Mesodermal cell (in vitro differentiated cells): ENCODE results near the gene NFE2L3.
"Not testable (repeated sequence)": the region's sequence is repeated elsewhere in the genome, so short reads cannot be mapped to it uniquely, and the experiment has no call there.

ENCODE experiments used
- H3K27ac ChIP-seq: 2 replicates; pipeline ENCODE4 v1.7.0; 2013; ENCODE audit warnings: mild to moderate bottlenecking, low read depth, low read length, moderate library complexity; ENCODE audit not compliant: severe bottlenecking
- H3K36me3 ChIP-seq: 2 replicates; pipeline ENCODE4 v1.7.1; 2013; ENCODE audit warnings: mild to moderate bottlenecking, low read length, moderate library complexity; ENCODE audit not compliant: control insufficient read depth, insufficient read depth
- H3K4me1 ChIP-seq: one replicate; pipeline ENCODE4 v1.7.1; 2013; ENCODE audit warnings: mild to moderate bottlenecking, low read length; ENCODE audit not compliant: insufficient read depth, control insufficient read depth, poor library complexity, severe bottlenecking
- H3K4me3 ChIP-seq: 2 replicates; pipeline ENCODE4 v1.7.0; 2013; ENCODE audit warnings: low read length, control low read depth, mild to moderate bottlenecking; ENCODE audit not compliant: insufficient read depth, poor library complexity, severe bottlenecking; ENCODE audit errors: extremely low read depth
- H3K9me3 ChIP-seq: 2 replicates; pipeline ENCODE4 v1.7.1; 2013; ENCODE audit warnings: mild to moderate bottlenecking, low read length, moderate library complexity; ENCODE audit not compliant: control insufficient read depth
- WGBS, 2 experiments: methylation state at CpG; one replicate each; pipeline ENCODE4 v1.1.5; 2013; ENCODE audit warnings: missing lambda C conversion rate in 2 of 2; ENCODE audit not compliant: insufficient coverage in 2 of 2; 5-methylcytosine and 5-hydroxymethylcytosine counted together

The NFE2L3 gene

GRCh38 chr7:26181474-26182227, 29.7 kb downstream of the NFE2L3 start:
- WGBS, 2 experiments = 100% methylated on average over 1 of the region's 3 CpGs; no CpG with 5 or more reads in 1 of the 2 experiments
- Histone ChIP-seq H3K4me3 (no peak overlapping the region), H3K27ac (no peak overlapping the region)

DNA sequence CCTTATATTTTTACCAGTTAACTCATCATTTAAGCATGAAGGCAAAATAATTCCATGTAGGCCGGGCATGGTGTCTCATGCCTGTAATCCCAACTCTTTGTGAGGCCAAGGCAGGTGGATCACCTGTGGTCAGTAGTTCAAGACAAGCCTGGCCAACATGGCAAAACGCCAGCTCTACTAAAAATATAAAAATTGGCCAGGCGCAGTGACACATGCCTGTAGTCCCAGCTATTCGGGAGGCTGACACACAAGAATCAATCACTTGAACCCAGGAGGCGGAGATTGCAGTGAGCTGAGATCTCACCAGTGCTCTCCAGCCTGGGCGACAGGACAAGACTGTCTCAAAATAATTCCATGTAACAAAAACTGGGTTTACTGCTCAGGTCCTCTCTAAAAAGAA, 30.3 kb downstream of the NFE2L3 start:
- WGBS, 2 experiments = 98% methylated on average over 5 to 6 of the region's 6 CpGs
- peaks cover 7% of the 10 kb centered on the region for H3K36me3 ChIP-seq
- H3K9me3 ChIP-seq = peaks cover 3% of the 10 kb centered on the region

More at GRCh38 chr7:26181474-26182227, 29.7 kb downstream of the NFE2L3 start:
- Histone ChIP-seq H3K36me3 (peaks cover 3% of the 10 kb centered on the region), H3K4me1 (no peaks in the 10 kb centered on the region), H3K9me3 (peaks cover 3% of the 10 kb centered on the region)

DNA sequence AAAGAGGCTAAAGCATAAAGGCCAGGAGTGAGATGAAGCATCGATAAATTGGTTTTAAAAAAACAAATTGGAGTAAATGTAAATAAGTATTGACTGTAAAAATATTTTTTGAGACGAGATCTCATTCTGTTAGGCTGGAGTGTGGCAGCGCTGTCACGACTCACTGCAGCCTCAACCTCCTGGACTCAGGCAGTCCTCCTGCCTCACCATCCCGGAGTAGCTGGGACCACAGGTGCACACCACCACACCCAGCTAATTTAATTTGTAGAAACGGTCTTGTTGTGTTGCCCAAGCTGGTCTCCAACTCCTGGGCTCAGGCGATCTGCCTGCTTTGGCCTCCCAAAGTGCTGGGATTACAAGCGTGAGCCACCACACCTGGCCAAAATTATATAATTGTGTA, 30.7 kb downstream of the NFE2L3 start:
- Histone ChIP-seq H3K36me3 (peaks cover 11% of the 10 kb centered on the region), H3K27ac (no peak overlapping the region), H3K4me1 (no peaks in the 10 kb centered on the region), H3K4me3 (no peak overlapping the region), H3K9me3 (no peaks in the 10 kb centered on the region)
- 82 to 86% methylated on average over 1 to 6 of the region's 8 CpGs for WGBS, 2 experiments

More for the DNA sequence above, 30.3 kb downstream of the NFE2L3 start:
- no peak overlapping the region for H3K27ac ChIP-seq
- no peak overlapping the region for H3K4me3 ChIP-seq
- no peaks in the 10 kb centered on the region for H3K4me1 ChIP-seq

DNA sequence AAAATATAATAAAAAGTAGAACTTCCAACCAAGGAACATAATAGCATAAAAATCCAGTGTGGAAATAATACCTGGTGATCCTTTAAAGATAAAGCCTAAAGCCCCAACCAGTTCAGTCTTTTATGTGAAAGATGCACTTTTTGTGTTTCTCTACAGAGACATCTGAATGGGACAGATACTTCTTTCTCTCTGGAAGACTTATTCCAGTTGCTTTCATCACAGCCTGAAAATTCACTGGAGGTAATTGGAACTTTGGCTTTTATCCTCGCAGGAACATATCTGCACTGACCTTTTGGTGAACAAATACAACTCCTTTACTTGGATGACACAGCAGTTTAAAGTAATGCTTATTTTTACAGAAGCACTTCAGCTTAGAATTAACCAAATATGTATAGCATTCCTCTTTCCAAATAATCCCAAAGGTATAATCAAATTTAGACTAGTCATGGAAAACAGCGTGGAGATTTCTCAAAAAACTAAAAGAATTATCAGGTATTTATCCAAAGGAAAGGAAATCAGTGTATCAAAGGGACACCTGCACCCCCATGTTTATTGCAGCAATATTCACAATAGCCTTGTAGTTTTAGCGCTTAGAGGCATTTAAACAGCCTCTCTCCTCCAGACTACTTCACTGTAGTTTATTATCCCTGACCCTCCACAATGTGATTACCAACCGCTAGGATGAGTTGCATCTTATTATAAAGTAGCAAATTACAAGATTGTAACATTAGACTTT, 31.7 kb downstream of the NFE2L3 start:
- Histone ChIP-seq H3K27ac (peak overlapping the region; percentile 39), H3K4me1 (no peaks in the 10 kb centered on the region), H3K36me3 (peaks cover 21% of the 10 kb centered on the region), H3K4me3 (no peak overlapping the region), H3K9me3 (no peaks in the 10 kb centered on the region)
- 89% methylated on average over 1 of the region's 4 CpGs; no CpG with 5 or more reads in 1 of the 2 experiments for WGBS, 2 experiments

GRCh38 chr7:26184281-26185101, 32.5 kb downstream of the NFE2L3 start:
- H3K27ac ChIP-seq = peak overlapping the region; percentile 39
- not testable (repeated sequence) for H3K9me3 ChIP-seq, H3K4me1 ChIP-seq, H3K4me3 ChIP-seq
- peaks cover 29% of the 10 kb centered on the region for H3K36me3 ChIP-seq
- 67 to 100% methylated on average over 1 of the region's 4 CpGs for WGBS, 2 experiments

DNA sequence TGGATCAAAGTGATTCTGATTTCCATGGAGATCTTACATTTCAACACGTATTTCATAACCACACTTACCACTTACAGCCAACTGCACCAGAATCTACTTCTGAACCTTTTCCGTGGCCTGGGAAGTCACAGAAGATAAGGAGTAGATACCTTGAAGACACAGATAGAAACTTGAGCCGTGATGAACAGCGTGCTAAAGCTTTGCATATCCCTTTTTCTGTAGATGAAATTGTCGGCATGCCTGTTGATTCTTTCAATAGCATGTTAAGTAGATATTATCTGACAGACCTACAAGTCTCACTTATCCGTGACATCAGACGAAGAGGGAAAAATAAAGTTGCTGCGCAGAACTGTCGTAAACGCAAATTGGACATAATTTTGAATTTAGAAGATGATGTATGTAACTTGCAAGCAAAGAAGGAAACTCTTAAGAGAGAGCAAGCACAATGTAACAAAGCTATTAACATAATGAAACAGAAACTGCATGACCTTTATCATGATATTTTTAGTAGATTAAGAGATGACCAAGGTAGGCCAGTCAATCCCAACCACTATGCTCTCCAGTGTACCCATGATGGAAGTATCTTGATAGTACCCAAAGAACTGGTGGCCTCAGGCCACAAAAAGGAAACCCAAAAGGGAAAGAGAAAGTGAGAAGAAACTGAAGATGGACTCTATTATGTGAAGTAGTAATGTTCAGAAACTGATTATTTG, 33.3 kb downstream of the NFE2L3 start:
- 93 to 100% methylated on average over 2 to 8 of the region's 10 CpGs for WGBS, 2 experiments
- Histone ChIP-seq H3K9me3 (no peaks in the 10 kb centered on the region), H3K4me1 (no peaks in the 10 kb centered on the region), H3K36me3 (peaks cover 34% of the 10 kb centered on the region), H3K27ac (peak overlapping the region; percentile 19), H3K4me3 (no peak overlapping the region)

DNA sequence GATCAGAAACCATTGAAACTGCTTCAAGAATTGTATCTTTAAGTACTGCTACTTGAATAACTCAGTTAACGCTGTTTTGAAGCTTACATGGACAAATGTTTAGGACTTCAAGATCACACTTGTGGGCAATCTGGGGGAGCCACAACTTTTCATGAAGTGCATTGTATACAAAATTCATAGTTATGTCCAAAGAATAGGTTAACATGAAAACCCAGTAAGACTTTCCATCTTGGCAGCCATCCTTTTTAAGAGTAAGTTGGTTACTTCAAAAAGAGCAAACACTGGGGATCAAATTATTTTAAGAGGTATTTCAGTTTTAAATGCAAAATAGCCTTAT, 33.8 kb downstream of the NFE2L3 start:
- 100% methylated on average over 1 of the region's 1 CpG; no CpG with 5 or more reads in 1 of the 2 experiments for WGBS, 2 experiments
- no peak overlapping the region for H3K27ac ChIP-seq

GRCh38 chr7:26186364-26187311, 34.6 kb downstream of the NFE2L3 start:
- Histone ChIP-seq H3K36me3 (peaks cover 48% of the 10 kb centered on the region), H3K4me1 (no peaks in the 10 kb centered on the region), H3K9me3 (no peaks in the 10 kb centered on the region), H3K27ac (peak overlapping the region; percentile 57), H3K4me3 (no peak overlapping the region)
- WGBS, 2 experiments = 80 to 94% methylated on average over 1 to 3 of the region's 5 CpGs

More for the DNA sequence above, 33.8 kb downstream of the NFE2L3 start:
- Histone ChIP-seq H3K4me3 (no peak overlapping the region), H3K9me3 (no peaks in the 10 kb centered on the region), H3K36me3 (peaks cover 40% of the 10 kb centered on the region), H3K4me1 (no peaks in the 10 kb centered on the region)

DNA sequence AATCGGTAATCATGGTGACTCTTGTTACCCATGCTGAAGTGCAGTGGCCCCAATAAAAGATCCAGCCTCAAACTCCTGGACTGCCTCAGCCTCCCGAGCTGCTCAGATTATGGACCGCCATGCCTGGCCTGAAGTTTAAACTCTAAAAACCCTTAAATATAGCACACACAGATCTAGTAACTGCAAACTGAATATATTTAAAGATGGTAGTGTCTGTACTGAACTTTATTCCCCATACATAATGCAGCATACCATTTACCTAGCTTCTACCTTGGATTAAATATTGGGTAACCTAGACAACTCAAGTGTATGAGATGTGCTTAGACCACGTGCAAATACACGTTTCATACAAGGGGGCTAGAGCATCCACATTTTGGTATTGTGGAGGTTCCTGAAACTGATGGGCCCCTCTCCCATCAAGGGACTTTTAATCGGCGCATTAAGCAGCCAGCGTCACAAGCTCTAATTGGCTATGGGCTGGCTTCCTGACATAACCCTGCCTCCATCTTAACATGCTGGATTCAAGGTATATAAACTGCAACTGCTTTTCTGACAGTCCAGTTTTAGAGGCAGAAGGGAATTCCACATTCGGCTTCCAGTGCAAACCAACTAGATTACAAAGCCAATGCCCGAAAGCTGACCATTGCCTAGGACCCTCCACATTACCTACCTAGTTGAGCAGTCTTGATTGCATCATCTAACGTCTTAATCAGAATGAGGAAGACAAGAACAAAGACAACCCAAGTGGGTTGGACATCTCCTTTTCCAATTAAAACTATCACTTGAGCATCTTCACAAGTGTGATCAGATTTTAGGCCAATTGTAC, 35.6 kb downstream of the NFE2L3 start:
- WGBS, 2 experiments = 88 to 91% methylated on average over 8 to 9 of the region's 11 CpGs
- no peak overlapping the region for H3K4me3 ChIP-seq
- H3K36me3 ChIP-seq = peaks cover 56% of the 10 kb centered on the region
- H3K9me3 ChIP-seq = no peaks in the 10 kb centered on the region
- peak overlapping the region; percentile 71 for H3K27ac ChIP-seq
- no peaks in the 10 kb centered on the region for H3K4me1 ChIP-seq
